NK-92 (cell line): ENCODE results near the gene TNFAIP1.
A peak's percentile ranks its signal among the peaks of the same experiment; 100 is the strongest.
"Not testable (repeated sequence)": the region's sequence is repeated elsewhere in the genome, so short reads cannot be mapped to it uniquely, and the experiment has no call there.

Experiments
- DNase-seq: peaks from one replicate; lab custom pipeline; 2025; ENCODE audit not compliant: unreplicated experiment; lab: John Stamatoyannopoulos, UW

TNFAIP1 gene

GRCh38 chr17:28335201-28335958 lies at the start of gene TNFAIP1, which contains the start of gene IFT20:
Gene TNFAIP1 (plus strand): TSS chr17:28335761. CDS start chr17:28339522, 3,761 bp downstream.
Gene IFT20 (minus strand): TSS chr17:28335472. CDS start chr17:28331985, 3,487 bp downstream.
- DNase-seq = peak; percentile 80

DNA sequence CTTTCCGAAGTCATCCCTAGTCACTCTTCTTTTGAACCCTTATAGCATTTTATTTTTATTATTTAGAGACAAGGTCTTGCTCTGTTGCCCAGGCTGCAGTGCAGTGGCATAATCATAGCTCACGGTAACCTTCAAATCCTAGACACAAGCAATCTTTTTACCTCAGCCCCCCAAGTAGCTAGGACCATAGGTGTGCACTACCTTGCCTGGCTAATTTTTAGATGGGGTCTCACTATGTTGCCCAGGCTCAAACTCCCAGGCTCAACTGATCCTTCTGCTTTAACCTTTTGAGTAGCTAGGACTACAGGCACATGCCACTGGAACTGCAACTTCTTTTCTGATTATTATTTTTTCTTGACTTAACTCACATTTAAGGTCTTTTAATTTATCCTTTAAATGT lies 49.6 kb upstream of the TNFAIP1 start:
- no peak for DNase-seq

- no peak for DNase-seq
These were observed 44.9 kb upstream of the TNFAIP1 start for GRCh38 chr17:28290703-28291102.

GRCh38 chr17:28291780-28292330 lies 43.7 kb upstream of the TNFAIP1 start:
- no peak for DNase-seq

DNA sequence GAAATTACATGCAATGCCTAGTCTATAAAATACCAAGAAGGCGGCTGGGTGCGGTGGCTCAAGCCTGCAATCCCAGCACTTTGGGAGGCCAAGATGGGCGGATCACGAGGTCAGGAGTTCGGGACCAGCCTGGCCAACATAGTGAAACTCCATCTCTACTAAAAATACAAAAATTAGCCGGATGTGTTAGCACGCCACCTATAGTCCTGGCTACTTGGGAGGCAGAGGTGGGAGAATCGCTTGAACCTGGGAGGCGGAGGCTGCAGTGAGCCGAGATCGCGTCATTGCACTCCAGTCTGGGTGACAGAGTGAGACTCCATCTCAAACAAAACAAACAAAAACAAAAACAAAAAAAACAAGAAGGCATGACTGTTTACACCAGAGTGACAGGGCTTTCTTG lies 42.7 kb upstream of the TNFAIP1 start:
- not testable (repeated sequence) for DNase-seq

GRCh38 chr17:28293994-28294393 lies 41.6 kb upstream of the TNFAIP1 start:
- no peak for DNase-seq

- no peak for DNase-seq
These were observed 39.6 kb upstream of the TNFAIP1 start for GRCh38 chr17:28295677-28296578.

- DNase-seq = no peak
These were observed 37.1 kb upstream of the TNFAIP1 start for GRCh38 chr17:28298449-28298848.

DNA sequence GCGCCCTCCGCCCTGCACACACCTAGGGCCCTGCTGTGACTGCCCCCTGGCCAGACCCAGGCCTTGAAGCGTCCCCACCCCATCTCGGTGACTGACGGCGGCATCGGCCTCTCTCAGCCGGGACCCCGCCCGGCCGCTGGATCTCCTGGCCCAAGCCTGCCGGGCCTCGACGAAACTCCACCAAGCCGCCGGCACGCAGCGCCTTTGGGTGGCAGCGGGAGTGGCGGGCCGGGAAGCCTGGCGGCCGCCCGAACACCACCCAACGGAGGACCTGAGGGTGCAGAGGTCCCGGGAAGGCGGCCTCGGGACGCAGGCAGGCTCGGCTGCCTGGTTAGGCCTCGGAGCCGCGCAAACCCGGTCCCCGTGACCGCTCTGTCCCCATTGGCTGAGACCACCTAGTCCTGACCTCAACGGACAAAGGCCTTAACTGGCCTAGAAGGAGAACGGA lies 28.6 kb upstream of the TNFAIP1 start:
- no peak for DNase-seq

- no peak for DNase-seq
These were observed 21.7 kb upstream of the TNFAIP1 start for GRCh38 chr17:28313841-28314240.

DNA sequence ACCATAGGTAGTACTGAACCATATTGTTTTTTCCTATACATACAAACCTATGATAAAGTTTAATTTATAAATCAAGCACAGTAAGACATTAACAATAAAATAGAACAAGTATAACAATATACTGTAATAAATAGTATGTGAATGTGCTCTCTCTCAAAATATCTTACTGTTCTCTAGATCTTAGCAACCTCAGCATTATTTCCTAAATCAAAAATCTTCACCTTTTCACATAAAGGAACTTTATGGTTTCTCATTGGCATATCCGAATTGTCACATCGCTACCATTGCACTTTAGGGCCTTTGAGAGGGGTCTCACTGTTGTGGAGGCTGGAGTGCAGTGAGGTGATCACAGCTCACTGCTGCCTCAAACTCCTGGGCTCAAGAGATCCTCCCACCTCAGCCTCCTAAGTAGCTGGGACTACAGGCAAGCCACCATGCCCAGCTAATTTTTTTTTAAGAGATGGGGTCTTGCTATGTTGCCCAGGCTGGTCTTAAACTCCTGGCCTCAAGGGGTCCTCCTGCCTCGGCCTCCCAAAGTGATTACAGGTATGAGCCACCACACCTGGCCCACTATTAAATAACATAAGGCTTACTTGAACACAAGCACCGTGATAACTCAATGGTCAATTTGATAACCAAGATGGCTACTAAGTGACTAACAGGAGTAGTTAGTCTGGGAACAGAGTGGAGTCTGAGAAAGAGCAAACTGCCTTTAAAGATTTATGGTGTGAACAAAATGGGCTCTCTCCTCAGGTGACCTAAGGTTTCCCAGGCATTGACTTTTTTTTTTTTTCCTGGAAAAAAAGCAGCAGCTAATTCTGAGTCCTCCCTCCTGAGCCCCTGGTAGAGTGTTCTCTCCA lies 19.5 kb upstream of the TNFAIP1 start:
- DNase-seq = no peak

DNA sequence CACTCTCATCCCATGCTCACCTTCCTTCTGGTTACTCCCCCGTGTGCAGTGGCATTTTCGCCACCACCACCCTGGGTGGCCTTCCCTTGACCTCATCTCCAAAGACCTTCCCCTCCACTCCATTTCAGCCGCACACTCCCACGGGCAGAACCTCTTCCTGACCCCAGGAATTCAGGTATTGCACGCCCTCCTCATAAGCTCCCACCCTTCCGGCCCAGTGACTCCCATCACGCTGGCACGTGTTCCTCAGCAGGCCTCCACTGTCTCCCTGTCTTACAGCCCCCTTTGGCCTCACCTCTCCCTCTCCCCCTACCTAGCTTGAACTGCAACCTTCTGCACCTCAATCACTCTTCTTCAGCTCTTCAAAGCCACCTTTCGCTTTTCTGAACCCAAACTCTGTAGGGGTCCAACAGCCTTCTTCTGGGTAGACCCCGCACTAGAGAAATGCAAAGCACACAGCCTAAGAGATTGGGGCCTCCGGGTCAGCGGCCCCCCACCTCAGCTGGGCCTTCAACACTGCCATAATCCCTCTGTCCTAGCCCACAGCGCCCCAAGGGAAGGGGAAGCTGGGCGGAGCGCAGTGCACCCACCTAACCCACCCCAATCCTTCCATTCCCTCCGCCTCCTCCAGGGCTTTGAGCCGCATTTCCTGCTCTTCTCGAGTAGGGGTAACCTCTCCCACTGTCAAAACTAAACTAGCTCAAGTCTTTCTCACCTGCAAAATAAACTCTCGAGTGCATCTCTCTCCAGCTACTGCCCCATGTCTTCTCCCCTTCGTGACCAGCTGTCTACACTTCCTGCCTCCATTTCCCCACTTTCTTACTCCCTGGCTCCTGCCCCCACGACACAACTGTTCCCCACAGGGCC lies 18.2 kb upstream of the TNFAIP1 start:
- DNase-seq = no peak

DNA sequence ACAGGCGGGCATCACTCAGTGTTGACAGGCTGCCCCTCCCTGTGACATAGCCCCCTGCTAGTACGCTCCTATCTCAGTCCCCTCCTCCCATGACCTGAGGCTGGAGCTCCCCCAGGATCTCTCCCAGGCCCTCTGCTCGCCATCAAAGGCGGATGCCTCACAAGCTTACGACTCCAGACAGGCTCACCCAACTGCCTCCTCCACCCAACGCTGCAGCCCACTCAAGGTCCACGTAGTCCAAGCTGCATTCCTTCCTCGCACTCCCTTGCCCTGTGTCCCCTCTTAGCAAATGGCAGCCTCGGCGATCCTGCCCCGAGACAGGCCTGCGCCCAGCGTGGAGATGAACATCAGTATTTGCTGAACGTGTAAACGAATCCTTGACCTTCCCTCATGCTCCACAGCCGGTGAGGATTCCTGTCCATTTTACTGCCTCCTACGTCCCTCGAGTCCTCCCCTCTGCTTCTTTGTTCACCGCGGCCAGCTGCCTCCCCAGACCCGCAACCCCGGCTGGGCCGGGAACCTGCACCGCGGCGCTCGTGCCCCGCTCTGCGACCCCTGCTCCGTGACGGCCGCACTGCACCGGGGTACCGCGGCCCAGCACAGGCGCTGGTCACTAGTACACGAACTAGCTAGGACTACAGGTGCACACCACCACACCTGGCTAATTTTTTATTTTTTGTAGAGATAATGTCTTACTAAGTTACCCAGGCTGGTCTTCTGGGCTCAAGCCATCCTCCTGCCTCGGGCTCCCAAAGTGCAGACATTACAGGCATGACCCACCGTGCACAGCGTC lies 17.4 kb upstream of the TNFAIP1 start:
- no peak for DNase-seq

GRCh38 chr17:28318759-28319597 lies 16.6 kb upstream of the TNFAIP1 start, which contains the start of gene TMEM97:
Gene TMEM97 (plus strand): TSS chr17:28319200. CDS start chr17:28319240, 40 bp downstream.
- peak; percentile 74 for DNase-seq

GRCh38 chr17:28319598-28319935 lies 16.0 kb upstream of the TNFAIP1 start:
- no peak for DNase-seq

- no peak for DNase-seq
These were observed 15.1 kb upstream of the TNFAIP1 start for GRCh38 chr17:28320215-28321061.

GRCh38 chr17:28324267-28324745 lies 11.3 kb upstream of the TNFAIP1 start:
- no peak for DNase-seq
